Activated CD8-positive, alpha-beta T cell treated with anti-CD3 and anti-CD28 coated beads for 36 hours (primary cell): ENCODE data around the gene CTNNB1. TPM values are rescaled to one million over a fixed set of nuclear protein-coding genes. Genes with fewer than 3 reads are reported as not detected.

Experiments
- ATAC-seq: fragments of 200-7000 bp; cut with Tn5 transposase; one replicate; pipeline ENCODE4 v1.10.0; 2021; ENCODE audit warnings: mild to moderate bottlenecking, moderate library complexity
- CTCF ChIA-PET: fragments of 350-600 bp; sonication (Branson Sonifier 250); formaldehyde crosslinking; loops from one replicate; lab custom pipeline; 2021; ENCODE audit warnings: antibody characterized with exemption; lab: Charles Lee
- POLR2A ChIA-PET: fragments of 350-600 bp; sonication (Branson Sonifier 250); formaldehyde crosslinking; loops from one replicate; lab custom pipeline; 2021; ENCODE audit warnings: antibody characterized with exemption; lab: Charles Lee
- DNase-seq: peaks from one replicate; pipeline ENCODE4 v3.0.0-alpha.2; 2020
- H3K27ac Mint-ChIP-seq: one replicate; pipeline ENCODE4 v1.8.0; 2021; ENCODE audit warnings: mild to moderate bottlenecking, mixed read lengths
- H3K27me3 Mint-ChIP-seq: one replicate; pipeline ENCODE4 v1.8.0; 2021; ENCODE audit warnings: mixed read lengths
- H3K36me3 Mint-ChIP-seq: one replicate; pipeline ENCODE4 v1.8.0; 2021; ENCODE audit warnings: low read depth, mixed read lengths
- H3K4me1 Mint-ChIP-seq: one replicate; pipeline ENCODE4 v1.8.0; 2021; ENCODE audit warnings: low read depth, mixed read lengths
- H3K4me3 Mint-ChIP-seq: one replicate; pipeline ENCODE4 v1.8.0; 2021; ENCODE audit warnings: mild to moderate bottlenecking, moderate library complexity, mixed read lengths
- H3K9me3 Mint-ChIP-seq: one replicate; pipeline ENCODE4 v1.8.0; 2021; ENCODE audit warnings: mixed read lengths
- intact Hi-C: fragments of 100-400 bp; cut with micrococcal nuclease; formaldehyde crosslinking; loops from one replicate; pipeline ENCODE4 v1.10.0; 2022
- total RNA-seq, 2 experiments: library from RNA; stranded (reverse); gene quantifications; one replicate each; pipeline ENCODE4 v1.2.3, GENCODE V29; 2021
- TF ChIP-seq, protein P1 (sequence below): fragments of 200-600 bp; IDR thresholded peaks from one replicate; pipeline ENCODE4 v1.8.0; 2022; ENCODE audit warnings: antibody characterized with exemption, mild to moderate bottlenecking

The CTNNB1 gene
- total RNA-seq, 2 experiments from 2014 or later, result 99.9 to 104 TPM

DNA sequence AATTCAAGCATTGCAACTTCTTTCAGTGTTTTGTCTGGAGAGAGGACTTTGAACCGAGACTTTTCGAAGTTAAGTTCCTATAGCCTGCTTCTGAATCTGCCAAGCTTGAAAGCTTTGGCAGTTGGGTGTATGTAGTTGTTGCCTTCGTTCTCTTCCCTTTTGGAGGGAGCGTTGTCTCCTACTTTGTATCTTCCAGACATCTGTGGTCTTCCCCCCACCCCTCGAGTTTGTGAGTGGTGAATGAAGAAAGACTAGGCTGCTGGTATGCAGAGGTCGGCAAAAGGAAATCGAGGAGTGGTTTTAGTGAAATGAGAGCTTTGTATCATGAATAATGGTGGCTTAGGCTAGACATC, 1.3 kb downstream of the CTNNB1 start:
- ATAC-seq (peak; percentile 8), DNase-seq (peak; percentile 49)
- H3K36me3 Mint-ChIP-seq, result peaks cover 16% of the 10 kb centered on the region
- intact Hi-C loops, result no loop called here
- H3K27me3 Mint-ChIP-seq, result peaks cover 8% of the 10 kb centered on the region
- H3K27ac Mint-ChIP-seq, result peak overlapping the region; percentile 85
- H3K9me3 Mint-ChIP-seq, result no peaks in the 10 kb centered on the region
- CTCF ChIA-PET, result interaction anchor here (1.5 kb wide), 1 partner anchor 29 kb away, joined by 5 read pairs; no protein-coding TSS in a partner anchor
- peaks cover 43% of the 10 kb centered on the region for H3K4me1 Mint-ChIP-seq
- H3K4me3 Mint-ChIP-seq, result peak overlapping the region; percentile 93
- POLR2A ChIA-PET, result interaction anchor here (0.6 to 5.0 kb wide), 5 partner anchors 10 to 1794 kb away, joined by 4 to 60 read pairs (median 14); partner anchors contain the start of gene RPSA
- TF ChIP-seq, protein P1, sequence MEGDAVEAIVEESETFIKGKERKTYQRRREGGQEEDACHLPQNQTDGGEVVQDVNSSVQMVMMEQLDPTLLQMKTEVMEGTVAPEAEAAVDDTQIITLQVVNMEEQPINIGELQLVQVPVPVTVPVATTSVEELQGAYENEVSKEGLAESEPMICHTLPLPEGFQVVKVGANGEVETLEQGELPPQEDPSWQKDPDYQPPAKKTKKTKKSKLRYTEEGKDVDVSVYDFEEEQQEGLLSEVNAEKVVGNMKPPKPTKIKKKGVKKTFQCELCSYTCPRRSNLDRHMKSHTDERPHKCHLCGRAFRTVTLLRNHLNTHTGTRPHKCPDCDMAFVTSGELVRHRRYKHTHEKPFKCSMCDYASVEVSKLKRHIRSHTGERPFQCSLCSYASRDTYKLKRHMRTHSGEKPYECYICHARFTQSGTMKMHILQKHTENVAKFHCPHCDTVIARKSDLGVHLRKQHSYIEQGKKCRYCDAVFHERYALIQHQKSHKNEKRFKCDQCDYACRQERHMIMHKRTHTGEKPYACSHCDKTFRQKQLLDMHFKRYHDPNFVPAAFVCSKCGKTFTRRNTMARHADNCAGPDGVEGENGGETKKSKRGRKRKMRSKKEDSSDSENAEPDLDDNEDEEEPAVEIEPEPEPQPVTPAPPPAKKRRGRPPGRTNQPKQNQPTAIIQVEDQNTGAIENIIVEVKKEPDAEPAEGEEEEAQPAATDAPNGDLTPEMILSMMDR, result no peak

- Mint-ChIP-seq H3K4me1 (peaks cover 57% of the 10 kb centered on the region), H3K4me3 (peak overlapping the region; percentile 93), H3K27me3 (peaks cover 2% of the 10 kb centered on the region), H3K9me3 (no peaks in the 10 kb centered on the region), H3K36me3 (peaks cover 16% of the 10 kb centered on the region), H3K27ac (peak overlapping the region; percentile 14)
- ATAC-seq (no peak), DNase-seq (no peak)
- ChIA-PET CTCF (interaction anchor here (0.7 to 3.1 kb wide), 2 partner anchors 11 to 1000 kb away, joined by 3 to 15 read pairs; no protein-coding TSS in a partner anchor), POLR2A (interaction anchor here (0.7 to 5.0 kb wide), 2 partner anchors 9 to 45 kb away, joined by 3 to 60 read pairs; no protein-coding TSS in a partner anchor)
- intact Hi-C loops, result no loop called here
- TF ChIP-seq, protein P1, result no peak
Measured at GRCh38 chr3:41202075-41202833, 2.9 kb downstream of the CTNNB1 start.

DNA sequence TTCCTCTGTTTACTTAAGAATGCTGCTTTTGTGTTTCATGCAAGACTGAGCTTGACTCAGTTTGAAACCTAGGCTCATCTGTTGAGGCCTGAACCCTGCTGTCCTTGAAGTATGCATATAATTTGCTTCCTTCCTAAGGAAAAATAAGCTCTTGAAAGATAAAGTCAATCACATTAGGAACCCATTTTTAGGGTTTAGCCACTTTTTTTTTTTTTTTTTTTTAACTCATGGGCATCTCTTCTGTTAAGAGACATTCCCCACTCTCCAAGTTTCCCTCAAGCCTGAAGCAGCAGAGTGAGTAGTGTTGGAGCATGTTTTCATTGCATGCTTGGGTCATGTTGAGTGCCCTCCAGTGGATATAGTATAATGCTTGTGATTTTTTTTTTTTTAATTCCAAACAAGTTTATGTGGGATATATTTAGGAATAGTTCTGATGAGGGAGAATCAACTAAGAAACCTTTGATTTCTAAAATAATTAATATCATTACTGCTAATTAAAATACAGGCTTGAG, 3.6 kb downstream of the CTNNB1 start:
- POLR2A ChIA-PET, result interaction anchor here (5.0 kb wide), 1 partner anchor 8 kb away, joined by 60 read pairs; no protein-coding TSS in a partner anchor
- DNase-seq (no peak), ATAC-seq (no peak)
- CTCF ChIA-PET, result interaction anchor here (0.7 to 3.1 kb wide), 2 partner anchors 11 to 1000 kb away, joined by 3 to 15 read pairs; no protein-coding TSS in a partner anchor
- H3K27ac Mint-ChIP-seq, result peak overlapping the region; percentile 28
- peak overlapping the region; percentile 93 for H3K4me3 Mint-ChIP-seq
- peaks cover 2% of the 10 kb centered on the region for H3K27me3 Mint-ChIP-seq
- no peaks in the 10 kb centered on the region for H3K9me3 Mint-ChIP-seq
- TF ChIP-seq, protein P1, result no peak
- H3K36me3 Mint-ChIP-seq, result peaks cover 16% of the 10 kb centered on the region
- H3K4me1 Mint-ChIP-seq, result peaks cover 63% of the 10 kb centered on the region
- intact Hi-C loops, result no loop called here

DNA sequence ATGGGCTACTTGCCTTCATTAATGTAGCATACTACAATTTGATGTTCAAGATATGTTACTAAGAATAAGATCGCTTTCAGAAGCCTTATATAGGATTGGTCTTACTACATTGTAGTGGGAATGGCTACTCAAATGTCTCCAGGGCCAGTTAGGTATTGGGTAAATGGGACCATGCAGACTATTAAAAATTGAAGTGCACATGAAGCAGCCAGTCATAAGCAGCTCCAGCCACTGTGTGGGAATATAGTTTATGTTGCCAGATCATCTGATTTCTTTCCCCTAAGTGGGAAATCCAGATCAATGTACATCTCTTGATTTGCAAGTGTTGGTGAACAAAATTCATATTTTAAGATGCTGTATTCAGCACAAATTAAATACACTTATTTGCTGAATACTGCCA, 5.1 kb downstream of the CTNNB1 start:
- no peak overlapping the region for H3K4me3 Mint-ChIP-seq
- TF ChIP-seq, protein P1, result no peak
- ATAC-seq (no peak), DNase-seq (no peak)
- H3K36me3 Mint-ChIP-seq, result peaks cover 28% of the 10 kb centered on the region
- H3K27me3 Mint-ChIP-seq, result no peaks in the 10 kb centered on the region
- peaks cover 78% of the 10 kb centered on the region for H3K4me1 Mint-ChIP-seq
- H3K9me3 Mint-ChIP-seq, result peaks cover 5% of the 10 kb centered on the region
- H3K27ac Mint-ChIP-seq, result no peak overlapping the region
- CTCF ChIA-PET, result interaction anchor here (3.1 kb wide), 1 partner anchor 9 kb away, joined by 15 read pairs; no protein-coding TSS in a partner anchor
- intact Hi-C loops, result no loop called here
- POLR2A ChIA-PET, result interaction anchor here (1.0 to 1.4 kb wide), 2 partner anchors 9 to 10 kb away, joined by 3 to 4 read pairs; no protein-coding TSS in a partner anchor
